IMR-90 (cell line): ENCODE measurements around the gene CLPX. TPM values are rescaled to one million over a fixed set of nuclear protein-coding genes. Genes with fewer than 3 reads are reported as not detected.

ENCODE experiments used
- ATAC-seq: fragments of 200-7000 bp; cut with Tn5 transposase; 2 replicates; pipeline ENCODE4 v1.9.1; 2020; ENCODE audit warnings: low read depth, mild to moderate bottlenecking, moderate library complexity
- BruUV-seq: library from RNA; stranded (reverse); fragments of 400-500 nt; replicated peaks from 2 replicates; lab custom pipeline; 2021; lab: Mats Ljungman, UMichigan
- CTCF ChIA-PET: fragments of 300-600 bp; formaldehyde crosslinking; extraction: SDS; loops from one replicate; lab custom pipeline; 2021; ENCODE audit warnings: antibody characterized with exemption; lab: Yijun Ruan, JAX
- POLR2A ChIA-PET: fragments of 300-600 bp; sonication (Branson Sonifier 250); formaldehyde crosslinking; loops from one replicate; lab custom pipeline; 2022; ENCODE audit warnings: antibody characterized with exemption; ENCODE audit not compliant: unreplicated experiment; lab: Charles Lee
- DNase-seq: peaks from one replicate; pipeline ENCODE4 v3.0.0; 2013
- H2AFZ ChIP-seq: replicated peaks from 2 replicates; pipeline ENCODE3; 2013; ENCODE audit warnings: low read length, mild to moderate bottlenecking; ENCODE audit not compliant: poor library complexity
- H2AK5ac ChIP-seq: 2 replicates; pipeline ENCODE4 v1.6.1; 2013; ENCODE audit warnings: low read depth, low read length, inconsistent platforms
- H2AK9ac ChIP-seq: replicated peaks from 2 replicates; pipeline ENCODE3; 2013; ENCODE audit warnings: mild to moderate bottlenecking, low read depth, low read length, moderate library complexity; ENCODE audit not compliant: poor library complexity
- H2BK120ac ChIP-seq: 2 replicates; pipeline ENCODE4 v1.6.1; 2013; ENCODE audit warnings: low read depth, low read length, inconsistent platforms
- H2BK15ac ChIP-seq: 3 replicates; pipeline ENCODE4 v1.6.1; 2013; ENCODE audit warnings: low read depth, low read length, inconsistent platforms
- H2BK20ac ChIP-seq: 2 replicates; pipeline ENCODE4 v1.6.1; 2013; ENCODE audit warnings: low read depth, mild to moderate bottlenecking, inconsistent platforms, low read length, moderate library complexity
- H2BK5ac ChIP-seq: 2 replicates; pipeline ENCODE4 v1.6.1; 2013; ENCODE audit warnings: mild to moderate bottlenecking, low read depth, low read length, inconsistent platforms; ENCODE audit not compliant: poor library complexity, severe bottlenecking
- H3K14ac ChIP-seq: replicated peaks from 2 replicates; pipeline ENCODE4 v1.6.1; 2013; ENCODE audit warnings: low read depth, low read length, inconsistent platforms
- H3K18ac ChIP-seq: 2 replicates; pipeline ENCODE4 v1.6.1; 2013; ENCODE audit warnings: low read depth, low read length, control low read depth
- H3K23ac ChIP-seq: 2 replicates; pipeline ENCODE4 v1.6.1; 2013; ENCODE audit warnings: low read depth, low read length, inconsistent platforms
- H3K27ac ChIP-seq: 2 replicates; pipeline ENCODE4 v1.5.1; 2013; ENCODE audit warnings: mild to moderate bottlenecking, control low read depth, low read length; ENCODE audit not compliant: insufficient read depth
- H3K27me3 ChIP-seq: 2 replicates; pipeline ENCODE4 v1.6.1; 2013; ENCODE audit warnings: low read length; ENCODE audit not compliant: control insufficient read depth, insufficient read depth
- H3K36me3 ChIP-seq: 2 replicates; pipeline ENCODE4 v1.6.1; 2013; ENCODE audit warnings: low read length, mixed read lengths; ENCODE audit not compliant: control insufficient read depth, insufficient read depth
- H3K4ac ChIP-seq: 2 replicates; pipeline ENCODE4 v1.6.1; 2013; ENCODE audit warnings: low read depth, low read length, inconsistent platforms
- H3K4me1 ChIP-seq: 2 replicates; pipeline ENCODE4 v1.6.1; 2013; ENCODE audit warnings: low read length, mixed read lengths; ENCODE audit not compliant: control insufficient read depth, insufficient read depth
- H3K4me2 ChIP-seq: 2 replicates; pipeline ENCODE4 v1.6.1; 2013; ENCODE audit warnings: low read depth, mild to moderate bottlenecking, control low read depth, low read length, moderate library complexity
- H3K4me3 ChIP-seq: 2 replicates; pipeline ENCODE4 v1.5.1; 2013; ENCODE audit warnings: low read depth, mild to moderate bottlenecking, control low read depth, low read length, moderate library complexity; ENCODE audit not compliant: insufficient read depth
- H3K56ac ChIP-seq: 2 replicates; pipeline ENCODE4 v1.6.1; 2013; ENCODE audit warnings: low read length, inconsistent platforms; ENCODE audit not compliant: insufficient read depth; ENCODE audit errors: extremely low read depth
- H3K79me1 ChIP-seq, 2 experiments: 2 replicates each; pipeline ENCODE4 v1.6.1; 2013; ENCODE audit warnings: low read length in 2 of 2, inconsistent platforms in 1 of 2, low read depth in 1 of 2
- H3K9ac ChIP-seq: 2 replicates; pipeline ENCODE4 v1.6.1; 2013; ENCODE audit warnings: low read depth, low read length, control low read depth
- H3K9me1 ChIP-seq: 2 replicates; pipeline ENCODE4 v1.6.1; 2013; ENCODE audit warnings: low read length, inconsistent platforms; ENCODE audit not compliant: insufficient read depth
- H3K9me3 ChIP-seq: 2 replicates; pipeline ENCODE4 v1.6.1; 2013; ENCODE audit warnings: low read length; ENCODE audit not compliant: control insufficient read depth, insufficient read depth
- H4K20me1 ChIP-seq: 2 replicates; pipeline ENCODE4 v1.6.1; 2013; ENCODE audit warnings: low read length, inconsistent platforms; ENCODE audit not compliant: insufficient read depth
- H4K5ac ChIP-seq: 2 replicates; pipeline ENCODE4 v1.6.1; 2013; ENCODE audit warnings: mild to moderate bottlenecking, low read depth, low read length, control low read depth
- H4K8ac ChIP-seq, 2 experiments: 2 replicates each; pipeline ENCODE4 v1.6.1; 2013; ENCODE audit warnings: low read depth in 2 of 2, low read length in 2 of 2, control low read depth in 1 of 2, inconsistent platforms in 1 of 2
- H4K91ac ChIP-seq: 2 replicates; pipeline ENCODE4 v1.6.1; 2013; ENCODE audit warnings: low read depth, low read length, inconsistent platforms; ENCODE audit not compliant: insufficient read depth
- FOS ChIP-seq: fragments of 150-350 bp; IDR thresholded peaks from 2 replicates; pipeline ENCODE4 v1.6.1; 2016; ENCODE audit warnings: low read depth, low read length
- MAFK ChIP-seq: IDR thresholded peaks from 2 replicates; pipeline ENCODE4 v1.6.1; 2012; ENCODE audit warnings: low read depth, low read length, improper control_type of control experiment
- RAD21 ChIP-seq: IDR thresholded peaks from 2 replicates; pipeline ENCODE4 v1.6.1; 2012; ENCODE audit warnings: low read length, improper control_type of control experiment
- RCOR1 ChIP-seq: IDR thresholded peaks from 2 replicates; pipeline ENCODE4 v1.6.1; 2012; ENCODE audit warnings: mild to moderate bottlenecking, low read length, improper control_type of control experiment; ENCODE audit not compliant: insufficient replicate concordance
- RFX5 ChIP-seq: IDR thresholded peaks from 2 replicates; pipeline ENCODE4 v1.8.0; 2012; ENCODE audit warnings: low read depth, mild to moderate bottlenecking, low read length, moderate library complexity
- WGBS, 2 experiments: methylation state at CpG; one replicate each; pipeline versions ENCODE4 v1.1.5 to v1.1.7; 2013; ENCODE audit warnings: missing lambda C conversion rate in 2 of 2; ENCODE audit not compliant: insufficient read length in 1 of 2; ENCODE audit errors: extremely low coverage in 2 of 2; 5-methylcytosine and 5-hydroxymethylcytosine counted together
- dilution Hi-C: fragments of 300-500 bp; cut with HindIII; formaldehyde crosslinking; loops from one replicate; pipeline ENCODE4 v1.14.3; 2018; ENCODE audit warnings: low sequenced_read_pairs; ENCODE audit not compliant: unreplicated experiment
- in situ Hi-C: fragments of 300-500 bp; cut with MboI; formaldehyde crosslinking; loops from 3 replicates; pipeline ENCODE4 v1.14.3; 2019; ENCODE audit warnings: low sequenced_read_pairs, inconsistent platforms, mixed read lengths
- intact Hi-C: fragments of 100-400 bp; cut with micrococcal nuclease; formaldehyde crosslinking; loops from 2 replicates; pipeline ENCODE4 v1.10.0; 2022
- polyA plus RNA-seq, 3 experiments: library from polyadenylated mRNA; depleted of rRNA; stranded (reverse); fragments of >200 nt; gene quantifications; 2 replicates each; pipeline ENCODE4 v1.2.3, GENCODE V29; 2012; ENCODE audit warnings: low replicate concordance in 1 of 3
- total RNA-seq: library from RNA; depleted of rRNA; stranded (reverse); fragments of >200 nt; gene quantifications from 2 replicates; pipeline ENCODE4 v1.2.3, GENCODE V29; 2012
- TF ChIP-seq, protein P1 (sequence below): conservative IDR thresholded peaks from 2 replicates; pipeline ENCODE4 v1.5.1; 2012; ENCODE audit warnings: mild to moderate bottlenecking, low read depth, low read length, improper control_type of control experiment
- TF ChIP-seq, protein P2 (sequence below): fragments of 150-350 bp; IDR thresholded peaks from 2 replicates; pipeline ENCODE4 v1.6.1; 2016; ENCODE audit warnings: low read depth, mild to moderate bottlenecking, low read length, moderate library complexity, borderline replicate concordance

The CLPX gene
- total and polyA plus RNA-seq, 2 of the 4 experiments (the other 2 are of a cell fraction) = 25.8 to 26.9 TPM

DNA sequence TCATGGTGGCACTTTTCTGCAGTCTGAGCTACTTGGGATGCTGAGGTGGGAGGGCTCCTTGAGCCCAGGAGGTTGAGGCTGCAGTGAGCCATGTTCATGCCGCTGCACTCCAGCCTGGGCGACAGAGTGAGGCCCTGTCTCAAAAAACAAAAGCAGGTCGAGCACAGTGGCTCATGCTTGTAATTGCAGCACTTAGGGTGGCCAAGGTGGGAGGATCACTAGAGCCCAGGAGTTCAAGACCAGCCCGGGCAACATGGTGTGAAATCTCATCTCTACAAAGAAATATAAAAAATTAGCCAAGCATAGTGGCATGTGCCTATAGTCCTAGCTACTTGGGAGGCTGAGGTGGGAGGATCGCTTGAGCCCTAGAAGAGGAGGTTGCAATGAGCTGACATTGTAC is 80.1 kb downstream of the CLPX start:
- Histone ChIP-seq H3K27ac (no peak overlapping the region), H2AFZ (no peak overlapping the region), H3K9me3 (no peaks in the 10 kb centered on the region), H2AK9ac (no peak overlapping the region), H3K9me1 (0 out of 2 replicates have a peak, but pooled peaks cover 3% of the 10 kb centered on the region), H3K79me1 (peaks cover 3% of the 10 kb centered on the region in 2 experiments; a peak in 2 of 4 replicates), H3K4me3 (no peak overlapping the region), H3K23ac (no peak overlapping the region), H3K36me3 (peaks cover 27% of the 10 kb centered on the region), H3K4me2 (no peak overlapping the region), H2BK5ac (no peak overlapping the region), H3K4me1 (no peaks in the 10 kb centered on the region), H3K9ac (no peak overlapping the region), H4K20me1 (no peaks in the 10 kb centered on the region), H4K8ac (no peak overlapping the region), H2AK5ac (no peak overlapping the region), H4K91ac (no peak overlapping the region), H2BK15ac (no peak overlapping the region), H3K27me3 (no peaks in the 10 kb centered on the region), H3K14ac (no peak overlapping the region), H3K56ac (no peak overlapping the region), H3K18ac (no peak overlapping the region), H4K5ac (no peak overlapping the region), H2BK20ac (no peak overlapping the region), H3K4ac (no peak overlapping the region), H2BK120ac (no peak overlapping the region)
- POLR2A ChIA-PET = no interaction called here
- in situ Hi-C loops (no loop called here), dilution Hi-C loops (no loop called here), intact Hi-C loops (no loop called here)
- ATAC-seq (no peak), DNase-seq (no peak)
- CTCF ChIA-PET = interaction anchor here (0.6 kb wide), 1 partner anchor 16 kb away, joined by 4 read pairs; no protein-coding TSS in a partner anchor
- BruUV-seq = no TSS peak
- 100% methylated on average over 1 of the region's 5 CpGs; no CpG with 5 or more reads in 1 of the 2 experiments for WGBS, 2 experiments
- TF ChIP-seq MAFK (no peak), RAD21 (no peak), FOS (no peak), RFX5 (no peak), RCOR1 (no peak)
- TF ChIP-seq, protein P1, sequence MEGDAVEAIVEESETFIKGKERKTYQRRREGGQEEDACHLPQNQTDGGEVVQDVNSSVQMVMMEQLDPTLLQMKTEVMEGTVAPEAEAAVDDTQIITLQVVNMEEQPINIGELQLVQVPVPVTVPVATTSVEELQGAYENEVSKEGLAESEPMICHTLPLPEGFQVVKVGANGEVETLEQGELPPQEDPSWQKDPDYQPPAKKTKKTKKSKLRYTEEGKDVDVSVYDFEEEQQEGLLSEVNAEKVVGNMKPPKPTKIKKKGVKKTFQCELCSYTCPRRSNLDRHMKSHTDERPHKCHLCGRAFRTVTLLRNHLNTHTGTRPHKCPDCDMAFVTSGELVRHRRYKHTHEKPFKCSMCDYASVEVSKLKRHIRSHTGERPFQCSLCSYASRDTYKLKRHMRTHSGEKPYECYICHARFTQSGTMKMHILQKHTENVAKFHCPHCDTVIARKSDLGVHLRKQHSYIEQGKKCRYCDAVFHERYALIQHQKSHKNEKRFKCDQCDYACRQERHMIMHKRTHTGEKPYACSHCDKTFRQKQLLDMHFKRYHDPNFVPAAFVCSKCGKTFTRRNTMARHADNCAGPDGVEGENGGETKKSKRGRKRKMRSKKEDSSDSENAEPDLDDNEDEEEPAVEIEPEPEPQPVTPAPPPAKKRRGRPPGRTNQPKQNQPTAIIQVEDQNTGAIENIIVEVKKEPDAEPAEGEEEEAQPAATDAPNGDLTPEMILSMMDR = no peak
- TF ChIP-seq, protein P2, sequence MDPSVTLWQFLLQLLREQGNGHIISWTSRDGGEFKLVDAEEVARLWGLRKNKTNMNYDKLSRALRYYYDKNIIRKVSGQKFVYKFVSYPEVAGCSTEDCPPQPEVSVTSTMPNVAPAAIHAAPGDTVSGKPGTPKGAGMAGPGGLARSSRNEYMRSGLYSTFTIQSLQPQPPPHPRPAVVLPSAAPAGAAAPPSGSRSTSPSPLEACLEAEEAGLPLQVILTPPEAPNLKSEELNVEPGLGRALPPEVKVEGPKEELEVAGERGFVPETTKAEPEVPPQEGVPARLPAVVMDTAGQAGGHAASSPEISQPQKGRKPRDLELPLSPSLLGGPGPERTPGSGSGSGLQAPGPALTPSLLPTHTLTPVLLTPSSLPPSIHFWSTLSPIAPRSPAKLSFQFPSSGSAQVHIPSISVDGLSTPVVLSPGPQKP = no peak
